Placental epithelial cell (primary cell): ENCODE data around the gene COA7. TPM values are rescaled to one million over a fixed set of nuclear protein-coding genes. Genes with fewer than 3 reads are reported as not detected.

Source experiments
- small RNA-seq: library from RNA; depleted of rRNA; stranded (forward); fragments of <200 nt; gene quantifications from one replicate; pipeline ENCODE3, GENCODE V24; 2012
- total RNA-seq: library from RNA; depleted of rRNA; stranded (reverse); fragments of >200 nt; gene quantifications from 2 replicates; pipeline ENCODE4 v1.2.3, GENCODE V29; 2012

COA7 gene
- 5.9 and 10.0 TPM in 2 replicates for total RNA-seq

DNA sequence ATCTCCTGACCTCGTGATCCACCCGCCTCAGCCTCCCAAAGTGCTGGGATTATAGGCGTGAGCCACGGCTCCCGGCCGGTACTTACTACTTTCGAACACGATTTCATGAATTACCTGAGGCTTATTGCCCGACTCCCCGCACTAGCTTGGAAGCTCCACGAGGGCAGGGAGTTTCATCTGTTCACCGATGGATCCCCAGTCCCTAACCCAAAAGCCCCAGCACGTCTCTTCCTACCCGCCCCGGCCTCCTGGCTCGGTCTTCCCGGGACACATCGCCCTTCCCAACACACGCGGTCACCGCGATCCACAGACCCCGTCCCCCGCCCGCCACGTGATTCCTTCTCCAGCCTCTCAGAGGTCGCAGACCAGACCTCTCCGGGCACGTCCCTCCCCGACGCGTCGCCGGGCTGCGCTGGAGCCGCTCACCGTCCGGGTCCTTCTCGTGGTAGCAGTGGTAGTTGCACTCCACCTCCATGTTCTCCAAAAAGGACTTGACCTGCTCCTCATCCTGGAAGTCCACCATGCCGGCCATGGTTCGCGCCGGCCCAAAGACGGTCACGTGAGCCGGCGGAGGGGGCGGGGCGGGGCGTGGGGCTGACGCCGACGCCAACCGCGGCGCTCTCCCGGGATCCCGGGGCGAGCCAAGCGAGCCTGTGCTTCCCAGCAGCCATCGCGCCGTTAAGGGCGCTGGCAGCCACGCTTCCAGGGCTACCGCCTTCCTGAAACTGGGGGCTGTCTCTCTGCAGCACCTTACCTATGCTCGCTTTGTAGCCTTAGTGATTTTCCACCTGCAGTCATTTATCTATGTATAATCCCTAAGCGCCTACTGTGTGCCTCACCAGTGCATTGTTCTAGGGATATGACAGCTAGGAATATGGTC is at the start of gene COA7:
Gene COA7 (minus strand): TSS at position 553 of the 880 bp plus-strand sequence. CDS start 21 bp downstream, at position 532.

DNA sequence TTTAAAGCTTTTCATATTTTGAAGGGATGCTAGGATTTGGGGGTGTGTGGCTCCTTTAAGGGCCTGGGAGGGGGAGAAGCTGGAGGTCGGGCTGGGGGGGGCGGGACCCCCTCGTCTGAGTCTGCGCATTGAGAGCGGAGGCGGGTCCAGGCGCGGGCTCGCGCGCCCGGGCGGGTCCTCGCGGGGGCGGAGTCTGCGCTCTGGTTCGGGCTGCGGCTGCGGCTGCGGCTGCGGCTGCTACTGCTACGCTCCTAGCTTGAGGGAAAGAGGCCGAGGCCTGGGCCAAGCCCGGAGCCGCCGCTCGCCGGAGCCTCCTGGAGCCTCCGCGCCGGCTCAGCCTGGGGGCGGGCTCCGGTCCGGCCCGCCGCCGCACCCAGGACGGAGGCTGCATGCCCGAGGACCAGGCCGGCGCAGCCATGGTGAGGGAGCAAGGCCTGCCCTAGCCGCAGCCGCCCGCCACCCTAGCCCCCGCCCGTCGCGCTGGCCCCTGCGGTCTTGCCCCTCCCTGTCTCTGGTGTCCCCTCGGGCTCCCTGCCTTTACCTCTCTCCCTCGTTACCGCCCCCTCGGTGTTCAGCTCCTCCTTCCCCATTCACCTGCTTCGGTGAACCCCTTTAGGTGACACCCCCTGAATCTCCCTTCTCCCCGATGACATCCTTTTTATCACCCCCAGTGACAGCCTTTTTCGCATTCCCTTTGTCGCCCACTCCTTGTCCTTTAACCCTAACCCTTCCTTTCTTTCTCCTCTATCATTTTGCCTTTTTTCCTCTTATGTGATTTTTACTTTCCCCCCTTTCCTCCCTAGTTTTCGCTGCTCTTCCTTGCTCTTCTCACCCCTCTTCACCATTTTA is 28.3 kb upstream of the COA7 start, which contains the start of gene ZYG11B:
Gene ZYG11B (plus strand): TSS at position 189 of the 849 bp plus-strand sequence. CDS start 201 bp downstream, at position 390.

Small RNA genes within 50 kb of the gene (small RNA-seq; reads per million reads assigned to genes)
- gene RN7SL62P = not detected

Other genes starting within 250 kb of the COA7 start
- gene TUT4, start 145.3 kb downstream of the COA7 start, total RNA-seq = 42.1 and 69.1 TPM in 2 replicates
- gene GPX7, start 96.0 kb downstream of the COA7 start, total RNA-seq = 91.3 and 194 TPM in 2 replicates
- gene SHISAL2A, start 65.2 kb downstream of the COA7 start, total RNA-seq = 0.76 and 1.6 TPM in 2 replicates
- 31.4 and 54.9 TPM in 2 replicates for gene ZYG11B, start 28.1 kb upstream of the COA7 start, total RNA-seq
- gene ZYG11A, start 144.4 kb upstream of the COA7 start, total RNA-seq = 0.76 and 2.0 TPM in 2 replicates
- gene ECHDC2, start 223.4 kb upstream of the COA7 start, total RNA-seq = 17.7 and 46.7 TPM in 2 replicates
- gene SCP2, start 228.9 kb upstream of the COA7 start, total RNA-seq = 102 and 116 TPM in 2 replicates